ENCODE data around the gene HMGCS1.
"Not testable (repeated sequence)": the region's sequence is repeated elsewhere in the genome, so short reads cannot be mapped to it uniquely, and the experiment has no call there.

The HMGCS1 gene

GRCh38 chr5:43262269-43262668 lies 50.9 kb downstream of the HMGCS1 start:
- not testable (repeated sequence) for H3K36me3 ChIP-seq (ENCODE audit: control insufficient read depth, insufficient read depth, low read length); H3K4me1 ChIP-seq (ENCODE audit: control insufficient read depth, insufficient read depth, low read length)

GRCh38 chr5:43258116-43258515 lies 55.1 kb downstream of the HMGCS1 start:
- Histone ChIP-seq H3K36me3 (ENCODE audit: control insufficient read depth, insufficient read depth, low read length) (no peaks in the 10 kb centered on the region), H3K27me3 (ENCODE audit: control insufficient read depth, insufficient read depth, low read length) (no peaks in the 10 kb centered on the region), H3K9me3 (ENCODE audit: control insufficient read depth, low read length) (no peaks in the 10 kb centered on the region), H3K4me1 (ENCODE audit: control insufficient read depth, insufficient read depth, low read length) (peaks cover 6% of the 10 kb centered on the region), H3K4me3 (ENCODE audit: low read length) (no peak overlapping the region), H3K9ac (ENCODE audit: low read length) (no peak overlapping the region)

More at GRCh38 chr5:43262269-43262668, 50.9 kb downstream of the HMGCS1 start:
- not testable (repeated sequence) for H3K27me3 ChIP-seq (ENCODE audit: control insufficient read depth, insufficient read depth, low read length); H3K4me3 ChIP-seq (ENCODE audit: low read length); H3K9me3 ChIP-seq (ENCODE audit: control insufficient read depth, low read length); H3K9ac ChIP-seq (ENCODE audit: low read length)

DNA sequence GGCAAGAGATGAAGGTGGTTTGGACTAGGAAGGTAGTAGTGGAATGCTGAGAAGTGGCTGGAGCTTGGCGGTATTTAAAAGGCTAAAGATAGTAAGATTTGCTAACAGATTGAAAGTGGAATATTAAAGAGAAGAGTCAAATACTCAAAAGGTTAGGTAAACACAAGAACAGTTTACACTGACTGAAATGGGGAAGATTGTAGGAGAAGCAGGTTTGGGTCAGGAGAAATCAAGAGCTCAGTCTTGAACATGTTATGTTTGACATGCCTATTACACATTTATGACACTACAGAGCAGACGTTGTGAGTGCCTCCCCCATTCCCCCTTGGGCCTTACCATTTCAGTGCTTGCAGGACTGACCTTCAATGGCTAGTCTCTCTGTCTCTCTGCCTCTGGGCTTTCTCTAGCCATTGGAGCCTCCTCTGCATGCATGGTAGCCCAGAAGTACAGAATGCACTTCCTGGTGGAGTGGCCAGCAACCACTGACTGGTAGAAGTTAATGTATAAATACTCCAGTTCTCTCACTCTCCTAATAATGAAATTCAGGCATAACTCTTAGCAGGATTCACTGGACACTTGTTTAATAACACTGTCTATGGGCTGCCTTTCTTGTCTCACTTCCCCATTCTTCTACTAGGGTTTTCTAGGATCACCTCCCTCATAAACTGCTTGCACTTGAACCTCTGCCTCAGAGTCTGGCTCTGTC lies 56.8 kb downstream of the HMGCS1 start:
- H3K9me3 ChIP-seq (ENCODE audit: control insufficient read depth, low read length), result no peaks in the 10 kb centered on the region

GRCh38 chr5:43255704-43256103 lies 57.5 kb downstream of the HMGCS1 start:
- Histone ChIP-seq H3K36me3 (ENCODE audit: control insufficient read depth, insufficient read depth, low read length) (no peaks in the 10 kb centered on the region), H3K9me3 (ENCODE audit: control insufficient read depth, low read length) (no peaks in the 10 kb centered on the region), H3K4me3 (ENCODE audit: low read length) (no peak overlapping the region), H3K27me3 (ENCODE audit: control insufficient read depth, insufficient read depth, low read length) (no peaks in the 10 kb centered on the region), H3K4me1 (ENCODE audit: control insufficient read depth, insufficient read depth, low read length) (peaks cover 6% of the 10 kb centered on the region), H3K9ac (ENCODE audit: low read length) (no peak overlapping the region)

More for the DNA sequence above, 56.8 kb downstream of the HMGCS1 start:
- peaks cover 6% of the 10 kb centered on the region for H3K4me1 ChIP-seq (ENCODE audit: control insufficient read depth, insufficient read depth, low read length)
- H3K27me3 ChIP-seq (ENCODE audit: control insufficient read depth, insufficient read depth, low read length), result no peaks in the 10 kb centered on the region
- no peaks in the 10 kb centered on the region for H3K36me3 ChIP-seq (ENCODE audit: control insufficient read depth, insufficient read depth, low read length)
- H3K9ac ChIP-seq (ENCODE audit: low read length), result no peak overlapping the region
- H3K4me3 ChIP-seq (ENCODE audit: low read length), result no peak overlapping the region

DNA sequence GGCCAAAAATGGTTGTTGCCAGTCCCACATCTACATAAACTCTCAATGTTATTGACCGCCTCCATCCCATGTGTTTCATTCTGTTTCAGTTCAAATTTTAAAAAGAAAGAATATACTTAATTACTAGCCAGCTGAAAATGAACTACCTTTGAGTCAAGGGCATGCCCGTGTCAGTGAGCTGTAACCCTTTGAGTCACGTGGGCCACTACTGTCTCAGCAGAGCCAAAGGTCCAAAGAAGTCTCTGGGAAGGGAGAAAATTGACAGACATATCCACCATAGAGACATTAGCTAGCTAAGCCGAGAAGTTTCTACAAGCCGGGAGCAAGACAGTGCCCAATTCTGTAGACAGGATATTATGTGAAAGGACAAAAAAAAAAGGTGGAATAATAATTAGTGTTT lies 61.5 kb downstream of the HMGCS1 start:
- no peak overlapping the region for H3K4me3 ChIP-seq (ENCODE audit: low read length)
- H3K27me3 ChIP-seq (ENCODE audit: control insufficient read depth, insufficient read depth, low read length), result no peaks in the 10 kb centered on the region
- H3K9me3 ChIP-seq (ENCODE audit: control insufficient read depth, low read length), result no peaks in the 10 kb centered on the region
- no peaks in the 10 kb centered on the region for H3K36me3 ChIP-seq (ENCODE audit: control insufficient read depth, insufficient read depth, low read length)
- H3K4me1 ChIP-seq (ENCODE audit: control insufficient read depth, insufficient read depth, low read length), result peaks cover 6% of the 10 kb centered on the region
- H3K9ac ChIP-seq (ENCODE audit: low read length), result no peak overlapping the region

DNA sequence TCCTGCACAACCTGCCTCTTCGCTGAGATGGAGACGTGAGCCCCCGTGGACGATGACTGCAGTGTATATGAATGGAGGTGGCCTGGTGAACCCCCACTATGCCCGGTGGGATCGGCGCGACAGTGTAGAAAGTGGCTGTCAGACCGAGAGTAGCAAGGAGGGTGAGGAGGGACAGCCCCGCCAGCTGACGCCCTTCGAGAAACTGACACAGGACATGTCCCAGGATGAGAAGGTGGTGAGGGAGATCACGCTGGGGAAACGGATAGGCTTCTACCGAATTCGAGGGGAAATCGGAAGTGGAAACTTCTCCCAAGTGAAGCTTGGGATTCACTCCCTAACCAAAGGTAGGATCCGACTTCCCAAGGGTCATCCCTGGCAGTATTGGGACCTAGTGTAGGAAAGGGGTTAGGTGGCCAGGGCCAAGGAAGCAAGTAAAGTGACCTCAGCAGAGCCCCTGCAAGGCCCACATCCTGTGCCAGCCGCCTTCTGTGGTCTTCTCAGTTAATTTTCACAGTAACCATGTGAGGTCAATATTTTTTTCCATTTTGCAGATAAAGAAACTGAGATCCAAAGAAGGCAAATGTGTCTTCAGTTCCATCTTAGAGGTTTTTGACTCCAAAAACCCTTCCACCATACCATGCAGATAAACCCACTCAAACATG lies 67.4 kb downstream of the HMGCS1 start:
- Histone ChIP-seq H3K9me3 (ENCODE audit: control insufficient read depth, low read length) (no peaks in the 10 kb centered on the region), H3K4me1 (ENCODE audit: control insufficient read depth, insufficient read depth, low read length) (no peaks in the 10 kb centered on the region), H3K4me3 (ENCODE audit: low read length) (no peak overlapping the region), H3K27me3 (ENCODE audit: control insufficient read depth, insufficient read depth, low read length) (no peaks in the 10 kb centered on the region), H3K36me3 (ENCODE audit: control insufficient read depth, insufficient read depth, low read length) (no peaks in the 10 kb centered on the region), H3K9ac (ENCODE audit: low read length) (no peak overlapping the region)

DNA sequence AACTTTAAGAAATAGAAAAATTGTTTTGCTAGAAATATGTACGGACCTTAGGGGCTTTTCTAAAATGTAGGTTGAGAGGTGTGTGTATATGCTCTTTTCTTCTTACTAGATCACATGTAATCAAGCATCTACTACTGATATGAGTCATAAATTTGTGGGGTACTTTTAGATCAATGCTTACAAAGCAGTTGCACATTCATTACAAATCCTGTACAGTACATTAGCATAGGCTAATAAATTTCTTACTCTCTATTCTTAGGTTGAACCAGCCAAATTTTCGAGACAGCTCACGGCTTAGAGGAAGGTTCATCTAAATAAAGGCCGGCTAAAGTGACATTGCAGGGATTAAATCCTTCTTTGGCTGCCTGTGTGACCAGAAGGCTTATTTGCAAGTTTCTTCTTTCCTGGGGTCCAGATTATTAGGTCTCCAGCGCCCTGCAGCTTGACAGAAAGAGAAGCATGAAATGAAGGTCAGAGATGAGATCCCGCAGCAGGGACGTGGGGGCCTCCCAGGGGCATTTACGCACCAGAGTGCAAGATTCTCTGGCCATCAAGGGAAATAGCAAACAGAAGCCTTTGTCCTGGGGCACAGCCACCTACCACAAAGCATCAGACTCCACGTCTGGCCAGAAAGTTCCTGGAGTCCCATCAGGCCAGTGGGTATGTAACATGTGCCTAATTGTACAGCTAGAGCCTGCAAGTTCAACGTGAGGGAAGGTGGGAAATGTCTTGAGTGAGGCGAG lies 68.2 kb downstream of the HMGCS1 start:
- Histone ChIP-seq H3K4me3 (ENCODE audit: low read length) (no peak overlapping the region), H3K9me3 (ENCODE audit: control insufficient read depth, low read length) (no peaks in the 10 kb centered on the region), H3K4me1 (ENCODE audit: control insufficient read depth, insufficient read depth, low read length) (no peaks in the 10 kb centered on the region), H3K9ac (ENCODE audit: low read length) (no peak overlapping the region), H3K36me3 (ENCODE audit: control insufficient read depth, insufficient read depth, low read length) (no peaks in the 10 kb centered on the region), H3K27me3 (ENCODE audit: control insufficient read depth, insufficient read depth, low read length) (no peaks in the 10 kb centered on the region)

DNA sequence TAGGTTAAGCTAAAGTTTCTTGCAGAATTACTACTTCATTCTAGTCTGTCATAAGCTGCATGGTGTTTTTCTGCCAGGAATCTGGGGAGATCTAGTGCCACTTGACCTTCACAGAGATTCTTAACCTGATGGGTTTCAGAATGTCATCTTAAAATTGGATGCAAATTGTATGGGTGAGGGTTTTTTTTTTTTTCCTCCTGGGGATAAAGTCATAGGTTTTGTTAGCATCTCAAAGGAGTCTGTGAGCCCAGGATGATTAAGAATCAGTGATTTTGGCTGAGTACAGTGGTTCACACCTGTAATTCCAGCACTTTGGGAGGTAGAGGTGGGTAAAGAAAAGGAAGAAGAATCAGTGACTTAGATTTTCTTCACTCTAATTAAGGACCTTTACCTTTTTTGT lies 69.9 kb downstream of the HMGCS1 start:
- no peaks in the 10 kb centered on the region for H3K36me3 ChIP-seq (ENCODE audit: control insufficient read depth, insufficient read depth, low read length)
- H3K4me3 ChIP-seq (ENCODE audit: low read length), result no peak overlapping the region
- H3K9ac ChIP-seq (ENCODE audit: low read length), result no peak overlapping the region
- H3K9me3 ChIP-seq (ENCODE audit: control insufficient read depth, low read length), result no peaks in the 10 kb centered on the region
- H3K27me3 ChIP-seq (ENCODE audit: control insufficient read depth, insufficient read depth, low read length), result no peaks in the 10 kb centered on the region
- no peaks in the 10 kb centered on the region for H3K4me1 ChIP-seq (ENCODE audit: control insufficient read depth, insufficient read depth, low read length)

GRCh38 chr5:43242196-43242595 lies 71.0 kb downstream of the HMGCS1 start:
- H3K27me3 ChIP-seq (ENCODE audit: control insufficient read depth, insufficient read depth, low read length), result no peaks in the 10 kb centered on the region
- H3K4me3 ChIP-seq (ENCODE audit: low read length), result no peak overlapping the region
- no peaks in the 10 kb centered on the region for H3K9me3 ChIP-seq (ENCODE audit: control insufficient read depth, low read length)
- H3K4me1 ChIP-seq (ENCODE audit: control insufficient read depth, insufficient read depth, low read length), result no peaks in the 10 kb centered on the region
- H3K36me3 ChIP-seq (ENCODE audit: control insufficient read depth, insufficient read depth, low read length), result no peaks in the 10 kb centered on the region
- H3K9ac ChIP-seq (ENCODE audit: low read length), result no peak overlapping the region
